CD4-positive, alpha-beta T cell treated with Interleukin-15 for 1 hour (primary cell): Measurements from ENCODE around the gene TTC12.

ENCODE experiments used
- DNase-seq: peaks from one replicate; pipeline ENCODE4 v3.0.0-alpha.2; 2020

Gene TTC12

DNA sequence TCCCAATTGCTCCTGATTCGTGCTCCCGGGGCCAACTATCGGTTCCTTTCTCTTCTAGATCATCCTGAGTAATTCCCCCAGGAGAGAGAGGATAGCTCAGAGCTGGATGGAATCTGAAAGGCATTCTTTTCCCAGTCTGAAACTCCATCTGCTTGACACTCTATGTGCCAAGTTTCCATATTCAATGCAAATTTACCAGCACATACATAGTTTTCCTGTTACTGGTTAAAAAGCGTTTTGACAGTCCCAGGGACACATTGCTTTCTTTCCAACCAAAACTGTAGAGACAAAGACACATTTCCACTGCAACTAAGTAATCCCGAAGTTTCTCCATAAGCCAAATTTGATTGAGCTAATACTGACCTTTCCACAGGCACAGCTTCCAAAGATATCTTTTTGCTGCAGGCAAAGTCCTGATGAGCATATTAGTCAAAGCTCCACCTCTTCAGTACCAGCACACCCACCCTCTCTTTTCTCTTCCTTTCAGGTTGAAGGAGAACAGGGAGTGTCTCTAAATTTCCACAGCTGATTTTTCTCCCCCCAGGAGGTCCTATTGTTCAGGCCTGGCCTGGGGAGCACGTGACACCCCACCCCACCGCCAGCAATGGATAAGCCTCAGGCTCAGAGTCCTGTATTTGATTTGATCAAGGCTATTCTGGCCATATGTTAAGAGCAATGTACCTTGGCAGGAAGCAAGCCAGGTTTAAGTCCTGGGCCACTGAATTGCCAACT is 63.5 kb downstream of the TTC12 start:
- no peak for DNase-seq

DNA sequence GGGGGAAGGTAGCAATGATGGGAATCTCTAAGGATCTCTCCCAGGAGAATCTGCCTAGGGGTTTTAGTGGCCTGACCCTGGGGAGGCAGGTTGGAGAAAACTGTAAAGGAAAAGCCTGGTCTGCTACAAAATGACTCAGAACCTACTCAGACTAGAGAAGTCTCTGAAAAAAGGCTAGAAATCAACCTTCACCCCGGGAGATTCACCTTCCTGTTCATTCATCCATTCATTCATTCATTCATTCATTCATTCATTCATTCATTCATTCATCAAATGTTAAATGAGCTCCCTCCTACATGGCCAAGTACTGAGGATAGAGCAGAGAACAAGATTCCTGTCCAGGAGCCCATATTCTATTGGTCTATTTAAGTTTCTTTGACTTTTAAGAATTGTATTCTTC is 64.3 kb downstream of the TTC12 start:
- no peak for DNase-seq

DNA sequence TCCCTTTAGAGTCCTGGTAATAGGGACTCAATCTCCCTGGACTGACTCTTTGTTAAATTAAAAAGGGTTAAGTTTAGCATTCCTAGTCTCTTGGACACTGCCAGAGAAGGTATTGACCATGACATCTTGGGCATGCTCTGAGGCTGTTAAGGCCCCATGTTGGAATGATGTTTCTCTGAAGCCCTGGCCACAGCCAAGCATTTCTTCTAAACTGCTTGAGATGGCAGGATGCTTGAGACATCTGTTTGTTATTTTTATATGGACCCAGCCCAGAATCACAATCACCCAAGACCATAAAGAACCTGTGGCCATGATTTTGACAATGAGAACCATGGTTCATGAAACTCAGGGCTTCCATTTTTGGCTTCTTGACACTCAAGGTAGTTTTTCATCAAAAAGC is 67.7 kb downstream of the TTC12 start:
- DNase-seq: no peak

DNA sequence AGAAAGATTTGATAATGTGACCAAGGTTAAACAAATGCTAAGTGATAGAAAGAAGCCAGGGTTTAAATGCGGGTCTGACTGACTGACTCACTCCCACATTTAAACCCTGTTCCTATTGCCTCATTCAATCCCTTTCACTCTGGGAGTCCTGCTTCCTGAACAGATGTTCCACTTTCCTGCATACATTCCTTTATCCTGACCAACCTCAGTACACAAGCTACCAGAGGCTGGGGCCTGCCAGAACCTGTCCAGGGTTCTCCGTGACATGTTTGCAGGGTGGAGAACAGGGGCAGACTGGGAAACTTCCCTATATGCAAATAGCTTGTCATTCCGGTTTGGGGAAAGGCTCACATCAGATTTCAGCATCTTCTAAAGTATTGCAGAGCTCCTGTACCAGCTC is 70.2 kb downstream of the TTC12 start:
- no peak for DNase-seq

DNA sequence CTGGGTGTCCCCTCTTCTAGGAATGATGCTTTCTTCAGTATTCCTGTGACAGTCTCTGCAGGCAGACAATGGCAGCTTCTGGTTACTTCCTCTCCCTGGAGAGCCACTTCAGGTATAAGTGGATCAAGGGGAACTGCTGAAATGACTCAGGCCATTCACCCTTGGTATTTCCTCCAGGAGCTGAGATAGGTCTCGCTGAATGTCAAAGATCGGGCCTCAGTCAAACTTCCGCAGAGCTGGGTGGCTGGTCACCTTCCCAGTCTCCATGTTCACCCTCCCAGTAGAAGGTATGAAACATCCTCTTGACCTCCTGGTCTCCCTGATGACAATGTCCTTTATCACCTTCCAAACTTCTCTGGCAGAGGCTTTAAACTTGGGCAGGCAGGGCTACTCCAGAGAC is 71.4 kb downstream of the TTC12 start:
- no peak for DNase-seq

DNA sequence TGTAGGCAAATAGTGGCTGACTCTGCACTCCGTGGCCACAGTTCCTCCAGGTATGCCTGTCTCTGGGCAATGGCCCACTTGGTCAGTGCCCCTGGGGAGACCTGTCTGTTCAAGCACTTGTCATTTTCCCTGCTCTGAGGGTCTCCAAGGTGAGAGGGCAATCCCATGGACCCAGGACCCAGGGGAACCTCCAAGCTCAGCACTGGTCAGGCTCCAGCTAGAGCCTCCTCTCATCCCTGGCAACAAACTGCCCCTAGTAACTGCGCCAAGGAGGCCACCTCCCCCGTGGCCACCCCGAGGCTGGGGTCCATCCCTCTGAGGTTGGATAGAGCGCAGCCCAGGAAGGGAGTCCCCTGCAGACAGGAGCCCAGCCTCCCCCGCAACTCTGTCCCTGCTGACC is 72.5 kb downstream of the TTC12 start:
- DNase-seq: no peak

DNA sequence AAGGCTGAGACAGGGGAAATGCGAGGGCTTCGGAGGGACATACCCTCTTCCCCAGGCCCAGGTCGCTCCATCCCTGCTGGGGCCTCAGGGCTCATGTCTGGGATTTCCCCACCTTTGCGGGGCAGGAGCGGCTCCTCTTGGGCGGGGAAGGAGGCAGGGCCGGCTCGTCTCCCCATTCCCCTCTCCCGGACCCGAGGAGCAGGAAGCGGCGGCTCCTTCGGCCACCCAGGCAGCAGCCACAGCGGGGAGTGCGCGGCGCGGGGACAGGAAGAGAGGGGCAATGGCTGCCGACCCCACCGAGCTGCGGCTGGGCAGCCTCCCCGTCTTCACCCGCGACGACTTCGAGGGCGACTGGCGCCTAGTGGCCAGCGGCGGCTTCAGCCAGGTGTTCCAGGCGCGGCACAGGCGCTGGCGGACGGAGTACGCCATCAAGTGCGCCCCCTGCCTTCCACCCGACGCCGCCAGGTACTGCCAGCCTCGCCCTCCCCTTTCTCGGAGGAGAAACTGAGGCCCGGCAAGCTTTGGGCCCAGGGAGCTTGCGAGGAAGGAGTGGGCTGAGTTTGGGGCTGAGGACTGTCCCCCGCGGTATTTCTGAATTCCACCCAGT is 73.3 kb downstream of the TTC12 start, which contains the start of gene ANKK1:
ANKK1 (plus strand) TSS at position 175 of the 607 bp plus-strand sequence; CDS start at position 281, 106 bp downstream.
- DNase-seq: no peak

DNA sequence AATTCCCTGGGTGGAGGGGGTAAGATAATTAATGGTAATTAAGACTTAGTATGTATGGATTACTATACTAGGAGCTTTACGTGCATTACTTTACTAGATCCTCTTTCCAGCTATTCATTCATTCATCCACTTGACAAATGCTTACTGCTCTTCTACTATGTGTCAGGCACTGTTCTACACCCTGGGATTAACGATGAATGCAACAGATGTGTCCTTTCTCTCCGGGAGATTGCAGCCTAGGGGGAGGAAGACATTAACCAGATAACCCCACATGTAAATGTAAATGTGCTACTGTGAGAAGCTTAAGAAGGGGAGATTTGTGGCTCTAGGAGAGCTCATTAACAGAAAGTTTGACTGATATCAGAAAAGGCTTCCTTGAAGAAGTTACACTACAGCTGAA is 74.9 kb downstream of the TTC12 start:
- DNase-seq: no peak

DNA sequence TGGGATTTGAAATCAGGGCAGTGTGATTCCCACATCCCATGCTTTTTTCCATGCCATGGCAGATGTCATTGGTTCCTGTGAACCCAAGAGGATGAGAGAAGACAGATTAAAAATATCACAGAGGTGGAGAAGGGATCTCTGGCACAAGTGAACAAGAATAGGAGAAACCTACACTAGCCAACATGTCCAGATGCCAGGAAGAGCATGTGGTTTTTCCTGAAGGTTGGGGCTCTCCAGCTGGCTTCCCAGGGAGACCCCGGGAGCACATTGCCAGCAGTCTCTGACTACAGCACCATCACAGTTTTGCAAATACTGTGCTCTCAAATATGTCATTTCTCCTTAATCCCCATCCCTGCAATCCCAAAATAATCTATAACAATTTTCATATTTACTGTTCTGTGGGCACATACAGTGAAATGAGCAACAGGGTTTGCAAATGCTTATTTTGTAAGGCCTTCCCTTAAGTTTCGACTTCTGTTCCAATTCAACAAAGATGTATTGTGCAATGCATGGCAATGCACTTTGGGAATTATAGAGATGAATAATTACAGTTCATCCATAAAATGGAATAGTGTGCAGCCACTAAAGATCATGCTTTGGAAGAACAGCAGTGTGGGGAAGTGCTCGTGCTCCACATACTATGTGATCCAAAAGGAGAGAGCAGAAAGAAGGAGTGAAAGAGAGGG is 78.0 kb downstream of the TTC12 start:
- no peak for DNase-seq

DNA sequence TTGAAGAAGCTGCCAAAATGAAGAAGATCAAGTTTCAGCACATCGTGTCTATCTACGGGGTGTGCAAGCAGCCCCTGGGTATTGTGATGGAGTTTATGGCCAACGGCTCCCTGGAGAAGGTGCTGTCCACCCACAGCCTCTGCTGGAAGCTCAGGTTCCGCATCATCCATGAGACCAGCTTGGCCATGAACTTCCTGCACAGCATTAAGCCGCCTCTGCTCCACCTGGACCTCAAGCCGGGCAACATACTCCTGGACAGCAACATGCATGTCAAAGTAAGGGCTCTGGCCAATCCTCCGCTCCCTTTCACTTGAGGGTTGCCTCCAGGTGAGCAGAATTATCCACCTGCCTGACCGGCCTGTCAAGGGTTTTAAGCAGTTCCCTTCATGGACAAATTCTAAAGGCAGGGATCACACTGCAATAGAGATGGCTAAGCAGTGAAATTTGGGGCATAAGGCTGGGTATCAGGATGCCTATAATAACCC is 79.2 kb downstream of the TTC12 start:
- DNase-seq: no peak

DNA sequence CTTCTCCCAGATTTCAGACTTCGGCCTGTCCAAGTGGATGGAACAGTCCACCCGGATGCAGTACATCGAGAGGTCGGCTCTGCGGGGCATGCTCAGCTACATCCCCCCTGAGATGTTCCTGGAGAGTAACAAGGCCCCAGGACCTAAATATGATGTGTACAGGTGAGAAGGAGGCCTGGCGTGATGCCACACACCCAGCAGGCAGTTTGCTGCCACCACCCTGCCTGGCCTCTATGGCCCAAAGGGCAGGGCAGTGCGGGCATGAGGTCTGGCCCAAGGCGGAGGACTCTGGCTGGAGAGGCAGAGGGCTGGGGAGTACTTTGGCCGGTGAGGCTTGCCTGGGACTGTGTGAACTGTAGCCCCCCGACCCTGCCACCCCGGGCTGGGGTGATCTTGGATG is 80.5 kb downstream of the TTC12 start:
- no peak for DNase-seq

DNA sequence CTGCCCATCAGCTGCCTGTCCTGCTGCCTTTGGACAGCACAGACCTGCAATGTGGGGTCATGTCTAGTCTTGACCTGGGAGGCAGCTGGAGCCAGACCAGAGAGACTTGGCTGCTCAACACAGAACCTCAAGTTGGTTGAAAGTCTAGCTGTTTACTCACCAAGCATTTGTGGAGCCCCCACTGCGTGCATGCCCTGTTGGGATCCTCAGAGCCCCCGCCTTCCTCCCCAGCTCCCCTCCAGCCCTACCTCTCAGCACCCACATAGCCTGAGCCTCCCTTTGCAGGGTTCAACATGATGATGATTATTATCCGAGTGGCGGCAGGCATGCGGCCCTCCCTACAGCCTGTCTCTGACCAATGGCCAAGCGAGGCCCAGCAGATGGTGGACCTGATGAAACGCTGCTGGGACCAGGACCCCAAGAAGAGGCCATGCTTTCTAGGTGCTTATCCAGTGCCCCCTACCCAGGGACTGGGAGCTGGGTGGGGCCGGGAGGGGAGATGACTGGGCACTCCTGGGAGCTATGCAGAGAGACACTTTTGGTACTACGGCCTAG is 81.5 kb downstream of the TTC12 start:
- DNase-seq: no peak

DNA sequence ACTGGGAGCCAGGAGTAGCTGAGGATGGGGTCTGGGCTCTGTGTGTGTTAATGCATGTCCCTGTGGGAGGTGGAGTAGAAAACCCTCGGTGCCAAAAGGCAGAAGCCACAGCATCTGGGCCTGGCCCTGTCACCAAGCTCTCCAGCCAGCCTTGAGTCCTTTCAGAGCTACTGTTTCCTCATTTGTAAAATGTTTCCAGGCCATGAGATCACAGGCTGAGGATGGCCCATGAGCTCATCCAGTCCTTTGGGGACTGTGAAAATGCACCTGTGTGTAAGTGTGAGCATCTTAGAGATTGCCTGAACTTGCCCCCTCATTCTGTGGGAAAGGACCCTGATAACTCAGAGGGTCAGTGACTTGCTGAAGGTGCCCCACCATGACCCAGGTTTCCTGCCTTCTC is 82.3 kb downstream of the TTC12 start:
- DNase-seq: no peak

DNA sequence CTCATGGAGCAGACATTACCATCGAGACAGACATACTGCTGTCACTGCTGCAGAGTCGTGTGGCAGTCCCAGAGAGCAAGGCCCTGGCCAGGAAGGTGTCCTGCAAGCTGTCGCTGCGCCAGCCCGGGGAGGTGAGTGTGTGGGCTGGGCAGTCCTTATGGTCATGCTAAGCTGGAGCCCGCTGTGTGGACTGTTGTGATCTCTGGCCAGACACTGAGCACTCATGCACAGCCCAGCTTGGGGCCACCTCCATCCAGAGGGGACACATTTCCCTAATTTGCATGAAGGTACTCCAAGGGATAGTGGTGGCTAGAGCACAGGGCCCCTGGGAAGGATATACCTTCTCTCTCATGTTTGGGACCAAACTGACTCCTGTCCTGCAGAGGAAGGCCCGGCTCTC is 82.8 kb downstream of the TTC12 start:
- DNase-seq: no peak

DNA sequence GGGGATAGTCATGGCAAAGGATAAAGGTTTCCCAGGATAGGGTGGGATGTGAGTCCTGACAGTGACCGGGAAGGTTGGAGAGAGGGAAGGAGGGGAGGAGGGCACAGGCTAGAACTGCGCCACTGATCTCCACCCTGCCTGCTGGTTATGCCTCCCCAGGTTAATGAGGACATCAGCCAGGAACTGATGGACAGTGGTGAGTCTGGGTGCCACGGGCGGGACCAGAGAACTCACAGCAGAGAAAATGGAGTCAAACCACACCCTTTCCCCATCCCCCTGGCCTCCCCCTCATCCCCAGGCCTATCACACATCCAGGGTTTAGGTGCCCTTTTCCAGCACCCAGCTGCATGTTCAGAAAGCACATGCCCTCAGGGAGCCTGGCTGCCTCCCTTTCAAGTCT is 83.4 kb downstream of the TTC12 start:
- DNase-seq: no peak

DNA sequence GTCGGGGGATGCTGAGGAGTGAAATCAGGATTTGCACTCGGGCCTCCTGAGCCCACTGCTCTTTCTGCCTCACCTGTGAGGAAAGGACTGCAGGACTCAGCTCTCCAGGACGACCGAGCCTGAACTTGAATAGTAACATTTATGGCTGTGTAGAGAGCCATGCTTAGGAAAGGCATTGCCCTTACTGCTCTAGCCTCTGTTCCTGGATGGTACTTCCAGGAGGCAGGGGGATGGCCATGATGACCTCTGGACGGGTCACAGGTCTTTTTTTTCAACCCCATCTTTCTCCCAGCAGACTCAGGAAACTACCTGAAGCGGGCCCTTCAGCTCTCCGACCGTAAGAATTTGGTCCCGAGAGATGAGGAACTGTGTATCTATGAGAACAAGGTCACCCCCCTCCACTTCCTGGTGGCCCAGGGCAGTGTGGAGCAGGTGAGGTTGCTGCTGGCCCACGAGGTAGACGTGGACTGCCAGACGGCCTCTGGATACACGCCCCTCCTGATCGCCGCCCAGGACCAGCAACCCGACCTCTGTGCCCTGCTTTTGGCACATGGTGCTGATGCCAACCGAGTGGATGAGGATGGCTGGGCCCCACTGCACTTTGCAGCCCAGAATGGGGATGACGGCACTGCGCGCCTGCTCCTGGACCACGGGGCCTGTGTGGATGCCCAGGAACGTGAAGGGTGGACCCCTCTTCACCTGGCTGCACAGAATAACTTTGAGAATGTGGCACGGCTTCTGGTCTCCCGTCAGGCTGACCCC is 84.5 kb downstream of the TTC12 start:
- no peak for DNase-seq

DNA sequence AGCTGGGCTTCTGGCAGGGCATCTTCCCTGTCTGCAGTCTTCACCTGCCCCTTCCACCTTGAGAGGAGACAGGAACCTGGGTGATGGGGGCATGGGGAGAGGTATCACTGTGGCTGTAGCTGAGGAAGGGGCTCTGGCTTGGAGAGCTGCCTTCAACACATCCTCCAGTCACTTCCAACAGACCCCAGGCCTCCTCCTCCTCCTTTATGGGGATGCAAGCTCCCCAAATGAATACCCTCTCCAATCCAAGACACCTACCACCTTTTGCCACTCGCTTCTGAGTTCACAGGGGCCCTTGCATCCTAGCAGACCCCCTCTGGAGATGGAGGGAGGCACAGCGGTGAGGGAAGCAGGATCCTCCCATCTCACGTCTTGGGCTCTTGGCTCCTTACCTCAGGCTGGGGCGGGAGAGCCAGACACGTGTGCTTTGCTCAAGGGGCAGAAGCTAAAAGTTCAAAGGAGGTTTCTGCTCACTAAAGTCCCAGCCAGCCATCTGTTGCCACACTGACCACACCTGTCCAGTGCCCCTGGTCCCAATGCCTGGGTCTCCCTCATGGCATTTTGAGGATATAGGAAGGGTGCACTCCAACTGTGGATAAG is 86.3 kb downstream of the TTC12 start:
- DNase-seq: no peak

DNA sequence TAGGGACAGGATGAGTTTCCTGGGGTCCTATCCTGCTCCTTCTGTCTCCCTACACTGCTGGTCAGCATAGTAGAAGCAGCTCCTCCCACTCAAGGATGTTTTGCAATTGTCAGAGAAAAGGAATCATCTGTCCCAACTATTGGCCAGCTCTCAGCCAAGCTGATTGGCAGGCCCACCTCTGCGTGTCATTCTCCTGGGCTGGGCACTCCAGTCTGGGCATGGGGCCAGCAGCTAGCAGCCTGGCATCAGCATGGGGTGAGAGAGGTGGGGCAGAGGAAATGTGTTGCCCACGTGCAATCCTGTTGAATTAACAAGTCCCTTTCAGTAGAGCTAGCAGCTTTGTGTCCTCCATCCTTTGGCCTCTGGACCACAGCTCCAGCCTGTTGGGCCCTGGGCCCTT is 87.3 kb downstream of the TTC12 start:
- no peak for DNase-seq

DNA sequence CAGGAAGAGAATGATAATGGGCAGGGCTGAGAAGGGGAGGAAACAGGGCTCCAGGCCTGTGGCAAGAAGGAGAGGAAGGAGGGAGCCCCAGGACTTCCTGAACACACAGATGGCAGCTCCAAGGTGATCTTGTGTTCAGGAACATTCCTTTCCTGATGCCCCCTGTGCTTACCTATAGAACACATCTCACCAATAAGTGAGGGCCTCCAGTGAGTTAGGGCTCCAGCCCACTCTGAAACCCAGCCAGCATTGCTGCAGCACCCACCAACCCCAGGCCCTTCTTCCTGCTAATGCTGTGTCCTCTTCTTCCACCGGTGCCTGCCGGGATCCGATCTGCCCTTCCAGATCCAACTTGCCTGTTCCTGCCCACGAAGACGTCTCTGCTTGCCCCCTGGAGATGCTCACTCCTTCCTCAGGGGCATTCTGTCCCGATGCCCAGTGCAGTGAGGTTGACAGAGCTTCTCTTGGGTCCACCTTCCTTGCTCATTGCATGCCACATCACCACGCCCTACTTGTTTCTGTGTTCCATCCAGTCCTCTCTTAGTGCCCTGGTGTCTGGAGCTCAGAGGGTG is 90.6 kb downstream of the TTC12 start:
- DNase-seq: no peak

DNA sequence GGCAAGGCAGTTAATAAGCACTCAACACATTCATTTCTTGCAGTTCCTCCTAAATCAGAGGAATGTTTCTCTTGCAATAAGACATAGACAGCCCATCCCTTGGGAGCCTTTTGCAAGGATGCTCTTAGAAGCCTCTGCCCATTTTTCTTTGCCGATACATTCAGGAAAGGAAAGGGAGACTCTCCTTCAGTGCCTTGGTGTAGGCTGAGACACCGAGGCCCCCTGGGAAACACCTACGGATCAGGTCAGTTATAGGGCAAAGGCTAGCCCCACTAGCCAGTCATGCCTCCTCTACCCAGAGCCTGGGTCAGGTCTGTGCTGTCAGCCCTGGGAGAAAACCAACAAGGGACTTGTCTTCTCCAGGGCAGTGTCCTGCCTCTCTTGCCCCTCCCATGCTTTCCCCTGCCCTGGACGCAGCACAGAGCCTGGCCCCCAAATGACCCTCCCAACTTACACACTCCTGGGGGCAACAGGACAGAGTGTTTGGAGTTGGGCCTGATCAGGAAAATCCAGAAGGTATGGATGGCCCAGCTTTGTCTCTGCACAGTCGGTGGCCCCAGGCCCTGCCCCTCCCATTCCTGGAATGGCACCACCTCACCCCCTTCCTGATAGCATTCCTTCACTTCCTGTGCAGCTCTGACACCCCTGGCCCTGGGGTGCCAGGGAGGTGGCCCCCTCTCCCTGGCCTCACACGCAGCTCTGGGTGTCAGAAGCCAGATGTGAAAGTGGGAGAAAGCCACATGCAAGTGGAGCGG is 91.5 kb downstream of the TTC12 start:
- DNase-seq: no peak

DNA sequence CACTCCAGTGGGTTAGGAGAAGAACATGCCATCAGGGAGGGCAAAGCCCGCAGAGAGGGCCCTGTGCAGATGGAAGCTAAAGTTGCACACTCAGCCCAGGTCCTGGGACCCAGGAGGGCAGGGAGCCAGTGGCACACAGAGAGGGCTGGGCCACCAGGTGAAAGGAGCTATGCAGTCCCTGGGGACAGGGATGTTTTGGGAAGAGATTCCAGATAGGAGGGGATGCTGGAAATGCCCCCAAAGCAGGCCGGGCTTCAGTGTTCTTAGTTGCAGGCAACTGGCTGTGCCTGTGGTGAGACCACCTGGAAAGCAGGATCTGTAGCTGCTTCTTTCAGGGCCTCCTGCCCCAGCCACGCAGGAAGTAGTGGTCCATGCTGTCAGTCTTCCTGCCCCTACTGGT is 92.8 kb downstream of the TTC12 start:
- no peak for DNase-seq

DNA sequence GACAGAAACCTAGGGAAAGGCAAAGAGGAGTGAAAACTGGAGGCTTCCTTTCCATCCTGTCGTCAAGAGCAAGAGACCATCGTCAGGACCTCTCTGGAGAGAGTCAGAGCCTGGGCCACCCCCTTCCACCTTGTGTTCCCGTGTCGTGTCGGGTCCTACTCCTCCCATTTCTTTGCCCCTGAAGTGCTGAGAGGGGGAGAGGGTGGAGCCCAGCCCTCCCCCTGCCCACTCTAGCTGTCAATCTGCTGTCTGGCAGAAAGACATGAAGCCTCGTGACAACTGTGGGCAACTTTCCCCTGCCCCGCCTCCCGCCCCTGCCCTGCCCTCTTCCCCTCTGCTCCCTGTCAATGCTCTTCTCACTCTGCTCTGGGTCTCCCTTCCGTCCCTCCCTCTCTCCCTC is 93.8 kb downstream of the TTC12 start:
- no peak for DNase-seq
